Spleen (tissue), 7 donors: ENCODE results near the gene PCDHB9.
"Not testable (repeated sequence)": the region's sequence is repeated elsewhere in the genome, so short reads cannot be mapped to it uniquely, and the experiment has no call there.

Source experiments
- POLR2AphosphoS5 ChIP-seq, 3 donors: sonication (generic); formaldehyde crosslinking; IDR thresholded peaks; one replicate each; pipeline ENCODE4 v1.5.1; 2017; ENCODE audit warnings: antibody characterized with exemption in 3 of 3
- TF ChIP-seq, protein P1 (sequence below), 11 experiments: fragments of 200-600 bp in 7 of 11; fragments of 450-650 bp in 4 of 11; sonication (generic) in 4 of 11; IDR thresholded peaks in 8 of 11; conservative IDR thresholded peaks in 3 of 11; 1 replicate in 7 of 11; 2 replicates in 4 of 11; pipeline versions ENCODE4 v1.4.0 to v1.8.0; 2016 to 2021; ENCODE audit warnings: antibody characterized with exemption in 11 of 11, inconsistent platforms in 4 of 11, mild to moderate bottlenecking in 1 of 11
- donor health status: DM: no; HTN: no; CAD: no; lungs with moderate emphysema.
- donor health status: DM: no; HTN: no; CAD: no.
- donor health status: DM: no; HTN: no; CAD: no.

DNA sequence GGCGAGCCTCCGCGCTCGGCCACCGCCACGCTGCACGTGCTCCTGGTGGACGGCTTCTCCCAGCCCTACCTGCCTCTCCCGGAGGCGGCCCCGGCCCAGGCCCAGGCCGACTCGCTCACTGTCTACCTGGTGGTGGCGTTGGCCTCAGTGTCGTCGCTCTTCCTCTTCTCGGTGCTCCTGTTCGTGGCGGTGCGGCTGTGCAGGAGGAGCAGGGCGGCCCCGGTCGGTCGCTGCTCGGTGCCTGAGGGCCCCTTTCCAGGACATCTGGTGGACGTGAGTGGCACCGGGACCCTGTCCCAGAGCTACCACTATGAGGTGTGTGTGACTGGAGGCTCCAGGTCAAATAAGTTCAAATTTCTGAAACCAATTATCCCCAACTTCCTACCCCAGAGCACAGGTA lies 23.9 kb downstream of the PCDHB9 start:
- not testable (repeated sequence) for TF ChIP-seq POLR2AphosphoS5 (IDR thresholded peaks at IDR 0.05)
- TF ChIP-seq, protein P1, sequence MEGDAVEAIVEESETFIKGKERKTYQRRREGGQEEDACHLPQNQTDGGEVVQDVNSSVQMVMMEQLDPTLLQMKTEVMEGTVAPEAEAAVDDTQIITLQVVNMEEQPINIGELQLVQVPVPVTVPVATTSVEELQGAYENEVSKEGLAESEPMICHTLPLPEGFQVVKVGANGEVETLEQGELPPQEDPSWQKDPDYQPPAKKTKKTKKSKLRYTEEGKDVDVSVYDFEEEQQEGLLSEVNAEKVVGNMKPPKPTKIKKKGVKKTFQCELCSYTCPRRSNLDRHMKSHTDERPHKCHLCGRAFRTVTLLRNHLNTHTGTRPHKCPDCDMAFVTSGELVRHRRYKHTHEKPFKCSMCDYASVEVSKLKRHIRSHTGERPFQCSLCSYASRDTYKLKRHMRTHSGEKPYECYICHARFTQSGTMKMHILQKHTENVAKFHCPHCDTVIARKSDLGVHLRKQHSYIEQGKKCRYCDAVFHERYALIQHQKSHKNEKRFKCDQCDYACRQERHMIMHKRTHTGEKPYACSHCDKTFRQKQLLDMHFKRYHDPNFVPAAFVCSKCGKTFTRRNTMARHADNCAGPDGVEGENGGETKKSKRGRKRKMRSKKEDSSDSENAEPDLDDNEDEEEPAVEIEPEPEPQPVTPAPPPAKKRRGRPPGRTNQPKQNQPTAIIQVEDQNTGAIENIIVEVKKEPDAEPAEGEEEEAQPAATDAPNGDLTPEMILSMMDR (IDR thresholded peaks at IDR 0.05 in 8 of 11, conservative IDR thresholded peaks at IDR 0.05 in 3 of 11), result not testable (repeated sequence)
